ENCODE results near the gene CCDC141. TPM values are rescaled to one million over a fixed set of nuclear protein-coding genes. Genes with fewer than 3 reads are reported as not detected.
A peak's percentile ranks its signal among the peaks of the same experiment; 100 is the strongest.

The CCDC141 gene
- total RNA-seq, 1 donor from 2014 or later: not detected

DNA sequence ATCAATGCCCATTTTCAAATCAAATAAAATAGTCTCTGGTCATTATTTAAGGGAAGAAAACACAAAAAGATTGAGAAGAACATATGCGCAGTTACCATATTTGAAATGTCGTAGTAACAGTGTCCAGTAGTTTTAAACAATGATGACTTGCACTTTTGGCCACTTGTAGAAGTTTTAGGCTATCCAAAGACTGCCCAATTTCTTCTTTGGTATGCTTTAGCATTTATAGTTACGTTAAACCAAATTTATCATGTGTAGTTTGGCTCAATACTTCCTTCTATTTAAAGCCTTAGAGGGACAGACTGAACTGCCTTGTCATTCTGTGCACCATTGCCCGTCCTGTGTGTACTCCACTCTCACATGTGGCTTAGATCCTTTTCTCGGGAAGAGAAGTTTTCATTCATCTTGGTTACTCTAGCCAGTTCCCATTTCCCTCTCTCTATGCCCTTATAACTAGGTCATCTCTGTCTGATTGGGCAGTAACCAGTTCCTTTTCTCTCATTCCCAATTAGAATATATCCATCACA is 157.9 kb downstream of the CCDC141 start:
- no peak for DNase-seq (ENCODE audit: low read depth)
- TF ChIP-seq CTCF (conservative IDR thresholded peaks at IDR 0.05; ENCODE audit: low read depth, low read length): no peak
- no peak overlapping the region for H3K4me3 ChIP-seq (ENCODE audit: low read depth, low read length)

GRCh38 chr2:178891265-178891958 is 158.5 kb downstream of the CCDC141 start:
- no peak for DNase-seq (ENCODE audit: low read depth)
- no peak overlapping the region for H3K4me3 ChIP-seq (ENCODE audit: low read depth, low read length)
- TF ChIP-seq CTCF (conservative IDR thresholded peaks at IDR 0.05; ENCODE audit: low read depth, low read length): peak; percentile 91

DNA sequence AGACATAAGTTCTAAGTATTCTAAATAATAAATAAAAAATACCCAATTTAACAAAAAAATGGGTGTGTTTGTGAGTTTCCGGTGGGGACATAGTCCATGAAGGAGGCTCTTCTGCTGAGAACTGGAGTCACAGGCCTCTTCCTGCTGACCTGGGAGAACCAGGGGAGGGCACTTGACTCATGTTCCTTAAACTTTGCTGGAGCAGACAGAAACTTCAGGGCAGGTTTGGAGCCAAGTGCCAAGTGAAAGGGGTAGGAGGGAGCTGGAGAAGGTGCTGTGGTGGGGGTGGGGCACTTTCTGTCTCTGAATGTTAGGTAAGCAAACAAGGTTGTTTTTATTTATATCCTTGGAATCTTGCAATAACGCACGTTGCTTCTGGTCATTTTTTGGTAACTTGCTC is 163.9 kb downstream of the CCDC141 start:
- TF ChIP-seq CTCF (conservative IDR thresholded peaks at IDR 0.05; ENCODE audit: low read depth, low read length): no peak
- H3K4me3 ChIP-seq (ENCODE audit: low read depth, low read length): no peak overlapping the region
- no peak for DNase-seq (ENCODE audit: low read depth)

DNA sequence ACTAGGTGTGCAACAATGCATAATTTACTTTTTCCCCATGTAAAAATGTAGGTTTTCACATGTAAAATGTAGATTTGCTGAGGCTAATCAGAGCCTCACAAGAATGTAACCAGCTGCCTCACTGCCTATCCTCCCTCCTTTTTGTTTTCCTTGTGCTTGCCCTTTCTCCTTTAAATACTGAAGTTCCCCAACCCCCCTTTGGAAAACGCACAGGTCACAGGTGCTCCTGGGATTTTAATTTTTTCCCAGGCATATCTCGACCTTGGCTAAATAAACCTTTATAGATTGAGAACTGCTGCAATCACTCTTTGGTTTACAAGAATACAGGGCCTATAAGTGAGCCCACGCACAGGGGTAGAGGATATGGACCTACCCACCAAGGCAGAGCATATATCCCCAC is 165.5 kb downstream of the CCDC141 start:
- no peak for DNase-seq (ENCODE audit: low read depth)
- H3K4me3 ChIP-seq (ENCODE audit: low read depth, low read length): no peak overlapping the region
- no peak for TF ChIP-seq CTCF (conservative IDR thresholded peaks at IDR 0.05; ENCODE audit: low read depth, low read length)

- no peak for TF ChIP-seq CTCF (conservative IDR thresholded peaks at IDR 0.05; ENCODE audit: low read depth, low read length)
- DNase-seq (ENCODE audit: low read depth): no peak
- no peak overlapping the region for H3K4me3 ChIP-seq (ENCODE audit: low read depth, low read length)
These were observed 167.1 kb downstream of the CCDC141 start for GRCh38 chr2:178882666-178883440.

GRCh38 chr2:178881075-178881474 is 168.9 kb downstream of the CCDC141 start:
- H3K4me3 ChIP-seq (ENCODE audit: low read depth, low read length): no peak overlapping the region
- no peak for TF ChIP-seq CTCF (conservative IDR thresholded peaks at IDR 0.05; ENCODE audit: low read depth, low read length)
- no peak for DNase-seq (ENCODE audit: low read depth)

Data from epithelial cell of proximal tubule (primary cell).